GM10248 (cell line): ENCODE results near the gene TAMALIN.

Experiments
- CTCF ChIA-PET: fragments of 300-600 bp; sonication (Branson Sonifier 250); formaldehyde crosslinking; extraction: SDS; loops from one replicate; lab custom pipeline; 2021; ENCODE audit warnings: antibody characterized with exemption; lab: Yijun Ruan, JAX
- POLR2A ChIA-PET: fragments of 350-650 bp; sonication (Branson Sonifier 250); formaldehyde crosslinking; extraction: SDS; loops from one replicate; lab custom pipeline; 2020; ENCODE audit warnings: antibody characterized with exemption; lab: Yijun Ruan, JAX
- DNase-seq: peaks from one replicate; pipeline ENCODE4 v3.0.0; 2012; ENCODE audit errors: extremely low spot score
- TF ChIP-seq, protein P1 (sequence below): IDR thresholded peaks from 2 replicates; pipeline ENCODE4 v1.5.1; 2012; ENCODE audit warnings: mild to moderate bottlenecking, low read depth; ENCODE audit errors: extremely low read depth, missing control alignments, control extremely low read depth

The TAMALIN gene

DNA sequence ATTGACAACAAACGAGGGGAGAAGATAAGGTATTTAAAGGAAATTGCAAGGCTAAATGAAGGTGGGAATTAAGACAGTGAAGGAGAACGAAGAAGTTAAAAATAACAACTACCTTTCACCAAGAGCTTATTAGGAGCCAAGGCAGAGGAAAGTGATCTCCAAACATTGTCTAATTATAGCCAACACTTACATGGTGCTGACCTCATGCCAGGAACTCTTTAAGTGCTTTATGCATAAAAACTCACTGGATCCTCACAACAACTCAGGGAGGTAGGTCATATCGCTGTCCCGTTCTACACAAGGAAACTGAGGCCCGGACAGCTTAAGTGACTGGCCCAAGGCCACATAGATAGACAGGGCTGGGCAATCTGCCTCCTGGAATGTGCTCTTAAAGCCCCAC lies 19.5 kb downstream of the TAMALIN start:
- no peak for DNase-seq

DNA sequence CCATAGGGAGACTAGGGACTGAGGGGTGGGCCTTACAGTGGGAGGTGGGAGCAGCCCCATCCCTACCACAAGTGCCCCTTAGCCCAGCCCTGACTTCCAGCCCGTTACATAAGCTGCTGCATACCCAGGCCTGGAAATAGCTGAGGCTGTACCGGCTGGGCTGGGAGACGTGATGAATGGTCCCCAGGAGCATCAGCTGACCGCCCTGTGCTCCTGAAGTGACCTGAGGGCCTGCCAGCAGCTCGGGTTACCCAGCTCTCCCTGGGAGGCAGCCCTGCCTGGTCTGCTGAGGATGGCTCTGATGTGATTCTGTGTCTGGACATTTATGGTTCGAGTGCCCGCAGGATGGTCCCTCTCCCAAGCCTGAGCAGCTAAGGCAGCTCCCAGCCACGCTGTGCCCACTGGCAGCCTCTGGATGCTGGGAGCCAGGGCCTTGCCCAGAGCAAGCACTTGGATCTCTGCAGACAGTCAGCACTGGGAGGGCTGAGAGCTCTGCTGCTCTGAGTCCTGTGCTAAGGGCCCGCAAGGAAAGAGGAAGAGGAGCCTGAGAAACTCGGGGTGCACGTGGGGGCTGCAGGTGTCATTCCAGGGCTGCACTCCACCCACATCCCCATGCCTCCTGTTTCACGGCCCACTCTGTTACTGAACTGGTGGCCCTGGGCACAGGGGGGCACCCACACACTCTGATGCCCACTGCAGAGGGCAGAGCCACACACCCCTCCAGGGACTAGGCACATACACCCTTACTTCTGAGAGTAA lies 20.5 kb downstream of the TAMALIN start:
- CTCF ChIA-PET = interaction anchor here (0.6 to 33.0 kb wide), 13 partner anchors 8 to 116 kb away, joined by 3 to 1220 read pairs (median 28); partner anchors contain the start of genes ATG101, NR4A1, SMIM41 and TAMALIN
- TF ChIP-seq, protein P1, sequence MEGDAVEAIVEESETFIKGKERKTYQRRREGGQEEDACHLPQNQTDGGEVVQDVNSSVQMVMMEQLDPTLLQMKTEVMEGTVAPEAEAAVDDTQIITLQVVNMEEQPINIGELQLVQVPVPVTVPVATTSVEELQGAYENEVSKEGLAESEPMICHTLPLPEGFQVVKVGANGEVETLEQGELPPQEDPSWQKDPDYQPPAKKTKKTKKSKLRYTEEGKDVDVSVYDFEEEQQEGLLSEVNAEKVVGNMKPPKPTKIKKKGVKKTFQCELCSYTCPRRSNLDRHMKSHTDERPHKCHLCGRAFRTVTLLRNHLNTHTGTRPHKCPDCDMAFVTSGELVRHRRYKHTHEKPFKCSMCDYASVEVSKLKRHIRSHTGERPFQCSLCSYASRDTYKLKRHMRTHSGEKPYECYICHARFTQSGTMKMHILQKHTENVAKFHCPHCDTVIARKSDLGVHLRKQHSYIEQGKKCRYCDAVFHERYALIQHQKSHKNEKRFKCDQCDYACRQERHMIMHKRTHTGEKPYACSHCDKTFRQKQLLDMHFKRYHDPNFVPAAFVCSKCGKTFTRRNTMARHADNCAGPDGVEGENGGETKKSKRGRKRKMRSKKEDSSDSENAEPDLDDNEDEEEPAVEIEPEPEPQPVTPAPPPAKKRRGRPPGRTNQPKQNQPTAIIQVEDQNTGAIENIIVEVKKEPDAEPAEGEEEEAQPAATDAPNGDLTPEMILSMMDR = no peak
- DNase-seq = no peak
- POLR2A ChIA-PET = interaction anchor here (0.6 to 1.0 kb wide), 2 partner anchors 24 to 494 kb away, joined by 4 to 10 read pairs; partner anchors contain the start of gene NR4A1

More for the DNA sequence above, 19.5 kb downstream of the TAMALIN start:
- TF ChIP-seq, protein P1 = no peak
- ChIA-PET POLR2A (interaction anchor here (1.0 to 1.6 kb wide), 2 partner anchors 25 to 43 kb away, joined by 4 read pairs; partner anchors contain the start of genes ATG101 and NR4A1), CTCF (interaction anchor here (0.7 to 33.0 kb wide), 27 partner anchors 9 to 603 kb away, joined by 3 to 1220 read pairs (median 8); partner anchors contain the start of genes ACVR1B, ATG101, NR4A1 and SMIM41)

DNA sequence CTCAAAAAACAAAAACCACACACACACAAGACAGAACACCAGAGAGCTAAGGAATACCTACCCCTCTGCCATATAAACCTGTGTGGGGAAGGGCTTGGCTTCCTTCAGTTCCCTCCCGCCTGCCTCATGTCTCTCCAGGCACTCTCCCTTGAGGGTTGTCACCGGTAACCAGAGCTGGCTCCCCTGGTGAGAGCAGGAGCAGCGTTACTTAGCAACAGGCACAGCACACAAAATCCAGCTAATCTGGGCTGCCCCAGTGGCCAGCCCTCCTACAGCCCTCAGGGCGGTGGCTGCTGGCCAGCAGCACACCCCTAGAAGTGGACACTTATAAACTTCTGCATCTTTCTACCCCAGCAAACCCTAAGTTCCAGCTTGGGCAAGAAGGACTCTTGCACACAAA lies 22.9 kb downstream of the TAMALIN start:
- CTCF ChIA-PET = interaction anchor here (1.8 to 33.0 kb wide), 9 partner anchors 6 to 105 kb away, joined by 5 to 1220 read pairs (median 108); partner anchors contain the start of genes ATG101, NR4A1, SMIM41 and TAMALIN
- DNase-seq = no peak
- POLR2A ChIA-PET = interaction anchor here (0.5 to 1.3 kb wide), 2 partner anchors 21 to 64 kb away, joined by 3 read pairs; partner anchors contain the start of gene NR4A1
- TF ChIP-seq, protein P1 = no peak

DNA sequence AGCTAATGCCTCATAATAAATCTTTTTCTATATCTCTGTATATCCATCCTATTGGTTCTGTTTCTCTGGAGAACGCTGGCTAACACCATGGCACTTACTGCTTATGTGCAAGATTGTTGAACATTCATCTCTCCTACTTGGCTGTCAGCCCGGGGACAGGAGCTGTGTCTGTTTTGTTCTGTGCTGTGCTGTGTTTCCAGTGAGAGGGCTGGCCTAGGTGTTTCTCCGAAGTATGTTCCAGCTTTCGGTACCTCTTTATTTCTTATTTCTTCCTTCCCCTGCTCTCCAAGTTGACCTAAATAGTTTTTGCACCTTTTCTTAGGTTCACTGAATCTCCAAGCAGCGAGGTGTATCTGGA lies 25.7 kb downstream of the TAMALIN start:
- CTCF ChIA-PET = interaction anchor here (0.8 to 33.0 kb wide), 11 partner anchors 9 to 1022 kb away, joined by 3 to 1220 read pairs (median 9); partner anchors contain the start of genes ATG101, NR4A1, SMIM41 and TAMALIN
- DNase-seq = no peak
- POLR2A ChIA-PET = interaction anchor here (0.9 to 3.9 kb wide), 4 partner anchors 14 to 38 kb away, joined by 3 to 22 read pairs (median 6); partner anchors contain the start of genes ATG101 and NR4A1
- TF ChIP-seq, protein P1 = no peak

DNA sequence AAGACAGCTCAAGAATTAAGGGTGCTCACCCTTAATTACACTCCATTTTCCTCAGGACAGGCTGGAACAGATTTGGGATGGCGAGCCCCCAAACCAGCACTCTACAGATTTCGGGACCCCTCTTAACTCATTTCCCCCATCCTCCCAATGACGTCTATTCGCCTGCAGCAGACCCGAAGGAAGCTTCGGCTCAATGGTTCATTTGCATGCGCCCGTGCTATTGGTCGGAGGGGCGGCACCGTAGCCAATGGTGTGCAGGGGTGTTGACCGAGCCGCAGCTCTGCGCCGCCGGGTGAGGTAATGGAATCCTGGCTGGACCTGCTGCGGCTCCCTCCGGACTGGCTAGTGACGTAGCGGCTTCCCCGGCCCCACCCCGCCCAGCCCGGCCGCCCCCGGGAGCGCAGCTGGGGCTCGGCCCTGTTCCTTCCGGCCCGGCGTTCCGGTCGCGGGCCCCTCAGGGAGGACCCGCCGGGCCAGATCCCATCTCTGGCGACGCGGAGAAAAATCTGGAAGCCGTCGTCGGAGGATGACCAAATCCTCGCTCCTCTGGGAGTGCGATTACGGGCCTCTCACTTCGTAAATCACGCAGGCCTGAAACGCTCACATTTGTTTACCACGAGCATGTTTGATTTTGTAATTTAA lies 26.2 kb downstream of the TAMALIN start:
- DNase-seq = peak; percentile 95
- TF ChIP-seq, protein P1 = no peak
- POLR2A ChIA-PET = interaction anchor here (0.7 to 3.9 kb wide), 6 partner anchors 9 to 950 kb away, joined by 3 to 22 read pairs (median 4); partner anchors contain the start of genes ATG101, CSRNP2 and NR4A1
- CTCF ChIA-PET = interaction anchor here (0.8 to 33.0 kb wide), 11 partner anchors 8 to 1021 kb away, joined by 3 to 1220 read pairs (median 9); partner anchors contain the start of genes ATG101, NR4A1, SMIM41 and TAMALIN
